A673 (cell line): ENCODE results near the gene ATXN1L. TPM values are rescaled to one million over a fixed set of nuclear protein-coding genes. Genes with fewer than 3 reads are reported as not detected.
"Not testable (repeated sequence)": the region's sequence is repeated elsewhere in the genome, so short reads cannot be mapped to it uniquely, and the experiment has no call there.

Source experiments
- BruUV-seq: library from RNA; stranded (reverse); fragments of 400-500 nt; replicated peaks from 2 replicates; lab custom pipeline; 2021; lab: Mats Ljungman, UMichigan
- CTCF ChIA-PET: fragments of 300-600 bp; sonication (Branson Sonifier 250); formaldehyde crosslinking; loops from one replicate; lab custom pipeline; 2022; ENCODE audit warnings: antibody characterized with exemption; lab: Charles Lee
- POLR2A ChIA-PET: fragments of 300-600 bp; sonication (Branson Sonifier 250); formaldehyde crosslinking; loops from one replicate; lab custom pipeline; 2022; ENCODE audit warnings: antibody characterized with exemption; ENCODE audit not compliant: low non-redundant PET; lab: Charles Lee
- DNase-seq: peaks from one replicate; pipeline ENCODE4 v3.0.0-alpha.2; 2015; ENCODE audit warnings: low spot score
- H3K27ac ChIP-seq: fragments of 200-600 bp; sonication (generic); 2 replicates; pipeline ENCODE4 v1.5.1; 2016; ENCODE audit warnings: mixed run types, low read depth, mild to moderate bottlenecking, mixed read lengths, antibody characterized with exemption, low read length; ENCODE audit not compliant: poor library complexity, severe bottlenecking
- H3K27me3 ChIP-seq: fragments of 200-600 bp; sonication (generic); replicated peaks from 2 replicates; pipeline ENCODE4 v1.6.1; 2017; ENCODE audit warnings: mixed run types, low read depth, mild to moderate bottlenecking, mixed read lengths, antibody characterized with exemption, low read length; ENCODE audit not compliant: insufficient read depth, poor library complexity
- H3K36me3 ChIP-seq: fragments of 200-600 bp; sonication (generic); 2 replicates; pipeline ENCODE4 v1.6.1; 2016; ENCODE audit warnings: mixed run types, mild to moderate bottlenecking, mixed read lengths, antibody characterized with exemption, low read length; ENCODE audit not compliant: insufficient read depth, poor library complexity, severe bottlenecking
- H3K4me1 ChIP-seq: fragments of 200-600 bp; sonication (generic); 2 replicates; pipeline ENCODE4 v1.6.1; 2017; ENCODE audit warnings: mixed run types, mild to moderate bottlenecking, mixed read lengths, antibody characterized with exemption, low read length; ENCODE audit not compliant: insufficient read depth, poor library complexity, severe bottlenecking
- H3K4me3 ChIP-seq: fragments of 200-600 bp; sonication (generic); 2 replicates; pipeline ENCODE4 v1.5.1; 2016; ENCODE audit warnings: low read depth, mixed run types, mild to moderate bottlenecking, mixed read lengths, low read length; ENCODE audit not compliant: poor library complexity, severe bottlenecking
- H3K9me3 ChIP-seq: fragments of 200-600 bp; sonication (generic); 2 replicates; pipeline ENCODE4 v1.6.1; 2016; ENCODE audit warnings: mixed run types, low read depth, mild to moderate bottlenecking, mixed read lengths, antibody characterized with exemption, low read length; ENCODE audit not compliant: poor library complexity, severe bottlenecking
- EZH2 ChIP-seq: fragments of 200-600 bp; sonication (generic); IDR thresholded peaks from 2 replicates; pipeline ENCODE4 v1.6.1; 2017; ENCODE audit warnings: borderline replicate concordance, low read depth, mild to moderate bottlenecking, mixed read lengths, antibody characterized with exemption, low read length; ENCODE audit not compliant: poor library complexity, severe bottlenecking
- intact Hi-C: fragments of 100-400 bp; cut with micrococcal nuclease; formaldehyde crosslinking; loops from one replicate; pipeline ENCODE4 v1.10.0; 2022; ENCODE audit not compliant: unreplicated experiment
- total RNA-seq: library from RNA; stranded (reverse); gene quantifications from 2 replicates; pipeline ENCODE4 v1.2.3, GENCODE V29; 2021
- TF ChIP-seq, protein P1 (sequence below): fragments of 300-800, 200-600 bp; sonication (generic); conservative IDR thresholded peaks from 2 replicates; pipeline ENCODE4 v1.5.1; 2017; ENCODE audit warnings: low read depth, mild to moderate bottlenecking, antibody characterized with exemption, low read length, moderate library complexity, mixed read lengths

ATXN1L gene
- total RNA-seq, 1 experiment from 2014 or later: 26.6 TPM

DNA sequence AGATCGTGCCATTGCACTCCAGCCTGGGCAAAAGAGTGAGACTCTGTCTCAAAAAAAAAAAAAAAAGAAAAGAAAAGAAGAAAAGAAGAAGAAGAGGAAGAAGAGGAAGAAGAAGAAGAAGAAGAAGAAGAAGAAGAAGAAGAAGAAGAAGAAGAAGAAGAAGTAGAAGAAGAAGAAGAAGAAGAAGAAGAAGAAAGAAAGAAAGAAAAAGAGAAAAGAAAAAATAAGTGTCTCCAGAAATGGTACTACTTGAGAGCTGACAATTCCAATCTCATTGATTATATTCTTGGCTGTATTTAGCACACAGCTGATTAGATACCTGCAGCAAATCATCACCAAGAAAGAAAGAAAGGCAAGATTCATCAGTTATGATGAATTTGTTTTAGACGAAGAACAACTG lies 13.7 kb upstream of the ATXN1L start:
- POLR2A ChIA-PET, DNase-seq, H3K36me3 ChIP-seq, CTCF ChIA-PET, H3K4me1 ChIP-seq, BruUV-seq, H3K27ac ChIP-seq, H3K4me3 ChIP-seq, H3K27me3 ChIP-seq, H3K9me3 ChIP-seq, intact Hi-C loops: not testable (repeated sequence)

DNA sequence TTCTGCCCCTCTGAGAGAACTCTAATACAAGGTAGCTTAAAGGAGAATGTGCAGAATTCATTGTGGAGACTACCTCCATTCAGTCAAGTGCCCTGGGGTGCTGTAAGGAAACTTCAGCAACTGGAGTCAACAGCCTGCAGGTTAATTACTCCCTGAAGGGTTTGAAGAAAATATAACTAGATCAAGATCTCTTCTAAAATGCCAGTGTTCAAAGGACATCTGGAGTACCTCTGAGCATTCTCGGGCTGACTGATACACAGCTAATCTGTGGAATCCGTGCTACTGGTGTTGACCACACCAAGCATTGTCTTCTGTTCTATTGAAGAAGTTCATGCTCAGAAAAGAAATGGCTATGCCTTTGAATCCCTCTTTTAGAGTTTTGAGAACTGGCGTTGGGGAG lies 11.5 kb upstream of the ATXN1L start:
- TF ChIP-seq, protein P1, sequence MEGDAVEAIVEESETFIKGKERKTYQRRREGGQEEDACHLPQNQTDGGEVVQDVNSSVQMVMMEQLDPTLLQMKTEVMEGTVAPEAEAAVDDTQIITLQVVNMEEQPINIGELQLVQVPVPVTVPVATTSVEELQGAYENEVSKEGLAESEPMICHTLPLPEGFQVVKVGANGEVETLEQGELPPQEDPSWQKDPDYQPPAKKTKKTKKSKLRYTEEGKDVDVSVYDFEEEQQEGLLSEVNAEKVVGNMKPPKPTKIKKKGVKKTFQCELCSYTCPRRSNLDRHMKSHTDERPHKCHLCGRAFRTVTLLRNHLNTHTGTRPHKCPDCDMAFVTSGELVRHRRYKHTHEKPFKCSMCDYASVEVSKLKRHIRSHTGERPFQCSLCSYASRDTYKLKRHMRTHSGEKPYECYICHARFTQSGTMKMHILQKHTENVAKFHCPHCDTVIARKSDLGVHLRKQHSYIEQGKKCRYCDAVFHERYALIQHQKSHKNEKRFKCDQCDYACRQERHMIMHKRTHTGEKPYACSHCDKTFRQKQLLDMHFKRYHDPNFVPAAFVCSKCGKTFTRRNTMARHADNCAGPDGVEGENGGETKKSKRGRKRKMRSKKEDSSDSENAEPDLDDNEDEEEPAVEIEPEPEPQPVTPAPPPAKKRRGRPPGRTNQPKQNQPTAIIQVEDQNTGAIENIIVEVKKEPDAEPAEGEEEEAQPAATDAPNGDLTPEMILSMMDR: no peak
- TF ChIP-seq EZH2: no peak
- no peak for DNase-seq
- intact Hi-C loops: no loop called here
- Histone ChIP-seq H3K27ac (no peak overlapping the region), H3K4me1 (no peaks in the 10 kb centered on the region), H3K36me3 (no peaks in the 10 kb centered on the region), H3K4me3 (no peak overlapping the region), H3K9me3 (no peaks in the 10 kb centered on the region), H3K27me3 (no peaks in the 10 kb centered on the region)
- ChIA-PET CTCF (no interaction called here), POLR2A (no interaction called here)
- no TSS peak for BruUV-seq

DNA sequence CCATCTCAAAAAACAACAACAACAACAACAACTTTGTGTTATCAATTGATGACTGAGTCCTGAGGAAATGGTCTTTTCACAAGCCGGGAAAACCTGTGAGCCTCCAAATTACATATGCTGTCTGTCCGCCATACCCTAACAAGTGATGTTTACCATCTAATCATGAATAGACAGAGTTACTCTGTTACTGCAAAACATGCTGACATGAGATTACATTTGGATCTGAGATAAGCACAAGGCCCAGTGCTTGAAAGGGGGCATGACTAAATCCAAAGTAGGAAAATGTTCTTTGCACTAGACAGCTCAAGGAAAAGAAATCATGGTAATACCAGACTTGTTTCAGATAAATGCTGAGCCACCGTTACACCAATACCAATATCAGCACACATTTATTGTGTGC lies 8.6 kb upstream of the ATXN1L start:
- H3K36me3 ChIP-seq: no peaks in the 10 kb centered on the region
- no peak for DNase-seq
- CTCF ChIA-PET: no interaction called here
- H3K27ac ChIP-seq: no peak overlapping the region
- H3K4me1 ChIP-seq: no peaks in the 10 kb centered on the region
- POLR2A ChIA-PET: no interaction called here
- no TSS peak for BruUV-seq
- no peak overlapping the region for H3K4me3 ChIP-seq
- no peaks in the 10 kb centered on the region for H3K27me3 ChIP-seq
- intact Hi-C loops: no loop called here
- no peaks in the 10 kb centered on the region for H3K9me3 ChIP-seq
- TF ChIP-seq, protein P1: no peak

DNA sequence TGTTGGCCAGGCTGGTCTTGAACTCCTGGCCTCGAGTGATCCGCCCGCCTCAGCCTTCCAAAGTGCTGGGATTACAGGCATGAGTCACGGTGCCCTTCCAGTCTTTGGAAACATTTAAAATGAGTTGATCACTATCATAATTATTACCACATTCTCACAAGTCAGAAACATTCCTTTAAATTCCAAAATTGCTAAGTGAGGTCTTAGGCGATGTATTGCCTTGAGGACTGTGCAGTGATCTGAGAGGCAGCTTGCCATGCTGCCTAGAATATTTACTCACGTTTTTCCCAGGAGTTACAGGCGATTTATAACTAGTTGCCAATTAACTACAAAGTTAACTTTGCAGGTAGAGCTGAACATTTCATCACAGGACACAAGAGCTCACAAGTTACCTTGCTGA lies 5.7 kb upstream of the ATXN1L start:
- no peak overlapping the region for H3K27ac ChIP-seq
- BruUV-seq: no TSS peak
- ChIA-PET POLR2A (no interaction called here), CTCF (no interaction called here)
- TF ChIP-seq, protein P1: no peak
- TF ChIP-seq EZH2: no peak
- no peaks in the 10 kb centered on the region for H3K4me1 ChIP-seq
- no peak for DNase-seq
- no peak overlapping the region for H3K4me3 ChIP-seq
- H3K27me3 ChIP-seq: no peaks in the 10 kb centered on the region
- no peaks in the 10 kb centered on the region for H3K36me3 ChIP-seq
- no peaks in the 10 kb centered on the region for H3K9me3 ChIP-seq
- intact Hi-C loops: no loop called here
